ENCODE measurements around the gene MRRF. TPM values are rescaled to one million over a fixed set of nuclear protein-coding genes. Genes with fewer than 3 reads are reported as not detected.

MRRF gene
- total and polyA plus RNA-seq, 2 donors (not counting 3 experiments of a cell fraction or from before 2014, with no cell fraction given), result 27.2 to 36.4 TPM

DNA sequence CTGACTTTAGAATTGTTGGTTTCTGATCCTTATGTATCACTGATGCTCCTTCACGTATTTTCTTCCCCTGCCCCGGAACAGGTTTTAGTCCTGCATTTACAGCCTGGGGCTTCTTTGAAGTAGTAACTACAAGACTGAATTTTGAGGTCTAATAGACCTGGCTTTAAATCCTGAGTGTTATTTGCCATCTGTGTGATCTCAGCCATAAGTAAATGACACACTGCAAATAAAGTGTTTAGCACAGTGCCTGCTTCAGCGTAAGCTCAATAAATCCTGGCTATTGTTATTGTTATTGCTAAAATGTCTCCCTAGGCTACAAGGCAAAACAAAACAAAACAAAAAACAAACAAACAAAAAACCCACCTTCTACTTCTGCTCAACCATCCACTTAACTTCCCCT is 20.3 kb upstream of the MRRF start:
- Histone ChIP-seq H3K36me3 (ENCODE audit: control insufficient read depth in 2 of 2, extremely low read depth in 1 of 2, insufficient read depth in 2 of 2, low read length in 2 of 2) (peaks cover 18 to 22% of the 10 kb centered on the region in 2 experiments), H3K4me1 (ENCODE audit: control insufficient read depth, extremely low read depth, insufficient read depth, low read length) (peaks cover 15% of the 10 kb centered on the region), H4K20me1 (replicated peaks; ENCODE audit: control insufficient read depth, extremely low read depth, insufficient read depth, low read length) (no peaks in the 10 kb centered on the region), H3K4me3 (replicated peaks in 1 of 3; ENCODE audit: insufficient read depth in 1 of 3, low read depth in 1 of 3, low read length in 3 of 3) (no peak overlapping the region), H3K9me3 (replicated peaks; ENCODE audit: control insufficient read depth, insufficient read depth, low read length) (no peaks in the 10 kb centered on the region), H3K9me1 (replicated peaks; ENCODE audit: control insufficient read depth, extremely low read depth, insufficient read depth, low read length) (no peaks in the 10 kb centered on the region), H2AFZ (ENCODE audit: low read depth, low read length) (no peak overlapping the region), H3K27me3 (ENCODE audit: control insufficient read depth in 2 of 2, insufficient read depth in 2 of 2, low read length in 2 of 2) (no peaks in the 10 kb centered on the region), H3K4me2 (ENCODE audit: insufficient read depth, low read length) (no peak overlapping the region), H3K9ac (replicated peaks; ENCODE audit: extremely low read depth, insufficient read depth, low read length) (no peak overlapping the region), H3K79me2 (ENCODE audit: control insufficient read depth, insufficient read depth, low read length) (no peaks in the 10 kb centered on the region), H3K27ac (ENCODE audit: insufficient read depth, low read depth, low read length) (no peak overlapping the region)
- no peak for DNase-seq (ENCODE audit: low read depth, low spot score)
- FAIRE-seq, result no peak
- dilution Hi-C loops (cut with MboI; ENCODE audit: extremely low pct_ligation_motif_present, low sequenced_read_pairs), result no loop called here
- no TSS peak for BruUV-seq (replicated peaks)
- CTCF ChIA-PET, result no interaction called here
- POLR2A ChIA-PET, result no interaction called here
- TF ChIP-seq POLR2A (IDR thresholded peaks at IDR 0.05; ENCODE audit: low read depth, low read length) (no peak), POLR2AphosphoS5 (IDR thresholded peaks at IDR 0.05; ENCODE audit: insufficient read depth, low read depth, low read length) (no peak), MYC (IDR thresholded peaks at IDR 0.05; ENCODE audit: low read depth, low read length) (no peak), EZH2 (IDR thresholded peaks at IDR 0.05; ENCODE audit: borderline replicate concordance, low read depth, low read length, severe bottlenecking) (no peak), FOS (IDR thresholded peaks at IDR 0.05; ENCODE audit: borderline replicate concordance, insufficient read depth, low read length) (no peak), JUN (IDR thresholded peaks at IDR 0.05; ENCODE audit: borderline replicate concordance, insufficient read depth, insufficient read length, low read depth) (no peak), GATA2 (IDR thresholded peaks at IDR 0.05; ENCODE audit: insufficient read depth, insufficient read length, low read depth, low read length) (no peak)
- TF ChIP-seq, protein P1, sequence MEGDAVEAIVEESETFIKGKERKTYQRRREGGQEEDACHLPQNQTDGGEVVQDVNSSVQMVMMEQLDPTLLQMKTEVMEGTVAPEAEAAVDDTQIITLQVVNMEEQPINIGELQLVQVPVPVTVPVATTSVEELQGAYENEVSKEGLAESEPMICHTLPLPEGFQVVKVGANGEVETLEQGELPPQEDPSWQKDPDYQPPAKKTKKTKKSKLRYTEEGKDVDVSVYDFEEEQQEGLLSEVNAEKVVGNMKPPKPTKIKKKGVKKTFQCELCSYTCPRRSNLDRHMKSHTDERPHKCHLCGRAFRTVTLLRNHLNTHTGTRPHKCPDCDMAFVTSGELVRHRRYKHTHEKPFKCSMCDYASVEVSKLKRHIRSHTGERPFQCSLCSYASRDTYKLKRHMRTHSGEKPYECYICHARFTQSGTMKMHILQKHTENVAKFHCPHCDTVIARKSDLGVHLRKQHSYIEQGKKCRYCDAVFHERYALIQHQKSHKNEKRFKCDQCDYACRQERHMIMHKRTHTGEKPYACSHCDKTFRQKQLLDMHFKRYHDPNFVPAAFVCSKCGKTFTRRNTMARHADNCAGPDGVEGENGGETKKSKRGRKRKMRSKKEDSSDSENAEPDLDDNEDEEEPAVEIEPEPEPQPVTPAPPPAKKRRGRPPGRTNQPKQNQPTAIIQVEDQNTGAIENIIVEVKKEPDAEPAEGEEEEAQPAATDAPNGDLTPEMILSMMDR (IDR thresholded peaks at IDR 0.05; ENCODE audit: extremely low read depth in 1 of 2, insufficient read depth in 1 of 2, low read depth in 1 of 2, low read length in 2 of 2), result no peak
- TF ChIP-seq, protein P2, sequence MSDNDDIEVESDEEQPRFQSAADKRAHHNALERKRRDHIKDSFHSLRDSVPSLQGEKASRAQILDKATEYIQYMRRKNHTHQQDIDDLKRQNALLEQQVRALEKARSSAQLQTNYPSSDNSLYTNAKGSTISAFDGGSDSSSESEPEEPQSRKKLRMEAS (IDR thresholded peaks at IDR 0.05; ENCODE audit: insufficient read depth, insufficient read length), result no peak
- intact Hi-C loops (cut with micrococcal nuclease), result no loop called here

Data from endothelial cell of umbilical vein (primary cell).